ENCODE results near the gene CDH13.

GRCh38 chr16:83437036-83437435 lies 810.3 kb downstream of the CDH13 start:
- TF ChIP-seq CTCF (IDR thresholded peaks at IDR 0.05; ENCODE audit: low read depth, low read length) (no peak), EZH2phosphoT487 (IDR thresholded peaks at IDR 0.05; ENCODE audit: low read depth) (no peak)

All from OCI-LY3 (cell line).